SKM-1 treated with dmso at 0.1 percent for 144 hours (cell line): ENCODE data around the gene UBA3.

Experiments
- DNase-seq: peaks from one replicate; lab custom pipeline; 2025; ENCODE audit not compliant: unreplicated experiment; lab: John Stamatoyannopoulos, UW

UBA3 gene

GRCh38 chr3:69072928-69073327, 7.2 kb downstream of the UBA3 start:
- DNase-seq: no peak

GRCh38 chr3:69066121-69066520, 14.0 kb downstream of the UBA3 start:
- DNase-seq: no peak

GRCh38 chr3:69065318-69065964, 14.7 kb downstream of the UBA3 start:
- no peak for DNase-seq

- no peak for DNase-seq
Measured at GRCh38 chr3:69063636-69064035, 16.5 kb downstream of the UBA3 start.

GRCh38 chr3:69059688-69060087, 20.5 kb downstream of the UBA3 start:
- DNase-seq: no peak

- no peak for DNase-seq
Measured at GRCh38 chr3:69058947-69059224, 21.3 kb downstream of the UBA3 start.

GRCh38 chr3:69058180-69058946, 21.8 kb downstream of the UBA3 start:
- peak; percentile 55 for DNase-seq

GRCh38 chr3:69052472-69052898, 27.7 kb downstream of the UBA3 start:
- no peak for DNase-seq

- DNase-seq: no peak
Measured at GRCh38 chr3:69051756-69052471, 28.3 kb downstream of the UBA3 start, which contains the start of gene TMF1. Gene TMF1 (minus strand): TSS chr3:69052333. CDS start chr3:69052086, 247 bp downstream.

GRCh38 chr3:69048990-69049389, 31.2 kb downstream of the UBA3 start:
- no peak for DNase-seq

- DNase-seq: no peak
Measured at GRCh38 chr3:69044608-69045007, 35.6 kb downstream of the UBA3 start.

- DNase-seq: no peak
Measured at GRCh38 chr3:69033470-69033869, 46.7 kb downstream of the UBA3 start.

GRCh38 chr3:69032737-69033136, 47.4 kb downstream of the UBA3 start:
- no peak for DNase-seq

GRCh38 chr3:69032142-69032541, 48.0 kb downstream of the UBA3 start:
- DNase-seq: no peak

- no peak for DNase-seq
Measured at GRCh38 chr3:69031635-69032034, 48.5 kb downstream of the UBA3 start.

GRCh38 chr3:69020857-69021256, 59.3 kb downstream of the UBA3 start:
- no peak for DNase-seq

GRCh38 chr3:69020424-69020823, 59.7 kb downstream of the UBA3 start:
- no peak for DNase-seq

GRCh38 chr3:69016901-69017300, 63.3 kb downstream of the UBA3 start:
- no peak for DNase-seq

- no peak for DNase-seq
Measured at GRCh38 chr3:69016102-69016501, 64.1 kb downstream of the UBA3 start.

GRCh38 chr3:69014022-69014580, 66.1 kb downstream of the UBA3 start:
- no peak for DNase-seq

GRCh38 chr3:69013253-69014021, 66.7 kb downstream of the UBA3 start, which contains the start of gene EOGT:
Gene EOGT (minus strand): TSS chr3:69013684. CDS start chr3:69009846, 3,838 bp downstream.
- DNase-seq: peak; percentile 75
